SKM-1 (cell line): ENCODE results near the gene RHOV.

Source experiments
- DNase-seq: peaks from one replicate; lab custom pipeline; 2025; ENCODE audit not compliant: unreplicated experiment; lab: John Stamatoyannopoulos, UW

Gene RHOV

DNA sequence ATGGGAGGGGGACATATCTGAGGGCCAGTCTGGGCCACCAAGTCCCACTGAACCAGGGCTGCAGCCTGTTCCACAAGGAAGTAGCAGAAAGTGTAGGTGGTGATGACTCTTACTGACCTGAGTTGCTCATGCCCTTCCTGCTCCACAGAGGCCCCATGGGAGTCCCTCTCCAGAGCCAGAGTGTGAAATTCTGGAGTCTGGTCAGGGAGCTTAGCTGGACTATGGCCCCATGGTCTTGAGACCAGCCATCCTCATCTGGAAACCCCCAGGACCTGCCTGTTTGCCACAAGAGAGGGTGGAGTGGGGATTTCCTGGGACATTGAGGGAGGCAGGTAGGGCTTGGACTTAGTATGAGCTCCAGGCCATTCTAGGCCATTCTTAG is 27.2 kb downstream of the RHOV start:
- DNase-seq = no peak

DNA sequence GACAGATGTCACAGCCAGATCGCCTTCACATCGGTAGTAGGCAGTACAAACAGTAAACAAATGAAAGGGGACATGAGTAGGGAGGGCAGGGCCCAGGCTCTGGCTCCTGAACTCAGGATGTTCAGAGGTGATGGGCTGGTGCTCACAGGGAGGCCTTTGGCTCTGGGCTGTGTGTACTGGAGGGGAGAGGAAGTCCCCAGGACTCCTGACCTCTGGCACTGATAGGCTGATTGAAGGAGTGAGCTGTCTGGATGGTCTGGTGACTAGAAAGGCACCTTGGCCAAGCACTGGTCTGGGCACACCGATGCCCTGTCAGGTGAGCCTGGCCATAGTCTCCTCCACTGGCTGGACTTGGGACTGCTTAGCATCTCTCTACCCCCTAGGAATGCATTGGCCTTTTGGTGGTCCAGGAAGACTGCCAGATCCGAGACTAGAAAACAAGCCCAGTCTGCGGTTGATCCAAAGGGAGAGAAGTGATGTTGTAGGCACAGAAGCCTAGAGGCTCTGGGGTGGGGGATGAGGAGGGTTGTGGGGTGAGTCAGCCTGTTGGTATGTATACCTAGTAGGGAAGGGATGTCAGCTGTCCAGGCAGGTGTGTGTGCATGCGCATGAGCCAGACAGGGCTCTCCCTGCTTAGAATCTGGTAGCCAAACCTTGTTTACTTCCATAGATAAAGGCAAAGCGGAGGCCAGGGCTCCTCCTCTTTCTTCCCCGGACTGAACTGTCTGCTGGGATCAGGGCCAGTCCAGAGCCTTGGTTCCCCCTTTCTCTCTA is 28.3 kb downstream of the RHOV start:
- DNase-seq = no peak

DNA sequence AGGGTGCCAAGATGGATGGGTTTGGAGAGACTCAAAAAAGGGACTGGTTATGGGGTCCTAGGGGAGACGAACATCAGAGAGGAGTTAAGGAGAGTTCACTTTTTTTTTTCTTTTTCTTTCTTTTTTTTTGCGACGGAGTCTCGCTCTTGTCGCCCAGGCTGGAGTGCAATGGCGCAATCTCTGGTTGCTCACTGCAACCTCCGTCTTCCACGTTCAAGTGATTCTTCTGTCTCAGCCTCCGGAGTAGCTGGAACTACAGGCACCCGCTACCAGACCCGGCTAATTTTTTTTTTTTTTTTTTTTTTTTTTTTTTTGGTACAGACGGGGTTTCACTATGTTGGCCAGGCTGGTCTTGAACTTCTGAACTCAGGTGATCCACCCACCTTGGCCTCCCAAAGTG is 29.0 kb downstream of the RHOV start:
- no peak for DNase-seq

DNA sequence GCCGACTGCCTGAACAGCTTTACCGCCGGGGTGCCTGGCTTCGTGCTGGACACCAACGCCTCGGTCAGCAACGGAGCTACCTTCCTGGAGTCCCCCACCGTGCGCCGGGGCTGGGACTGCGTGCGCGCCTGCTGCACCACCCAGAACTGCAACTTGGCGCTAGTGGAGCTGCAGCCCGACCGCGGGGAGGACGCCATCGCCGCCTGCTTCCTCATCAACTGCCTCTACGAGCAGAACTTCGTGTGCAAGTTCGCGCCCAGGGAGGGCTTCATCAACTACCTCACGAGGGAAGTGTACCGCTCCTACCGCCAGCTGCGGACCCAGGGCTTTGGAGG is 29.4 kb downstream of the RHOV start:
- no peak for DNase-seq

DNA sequence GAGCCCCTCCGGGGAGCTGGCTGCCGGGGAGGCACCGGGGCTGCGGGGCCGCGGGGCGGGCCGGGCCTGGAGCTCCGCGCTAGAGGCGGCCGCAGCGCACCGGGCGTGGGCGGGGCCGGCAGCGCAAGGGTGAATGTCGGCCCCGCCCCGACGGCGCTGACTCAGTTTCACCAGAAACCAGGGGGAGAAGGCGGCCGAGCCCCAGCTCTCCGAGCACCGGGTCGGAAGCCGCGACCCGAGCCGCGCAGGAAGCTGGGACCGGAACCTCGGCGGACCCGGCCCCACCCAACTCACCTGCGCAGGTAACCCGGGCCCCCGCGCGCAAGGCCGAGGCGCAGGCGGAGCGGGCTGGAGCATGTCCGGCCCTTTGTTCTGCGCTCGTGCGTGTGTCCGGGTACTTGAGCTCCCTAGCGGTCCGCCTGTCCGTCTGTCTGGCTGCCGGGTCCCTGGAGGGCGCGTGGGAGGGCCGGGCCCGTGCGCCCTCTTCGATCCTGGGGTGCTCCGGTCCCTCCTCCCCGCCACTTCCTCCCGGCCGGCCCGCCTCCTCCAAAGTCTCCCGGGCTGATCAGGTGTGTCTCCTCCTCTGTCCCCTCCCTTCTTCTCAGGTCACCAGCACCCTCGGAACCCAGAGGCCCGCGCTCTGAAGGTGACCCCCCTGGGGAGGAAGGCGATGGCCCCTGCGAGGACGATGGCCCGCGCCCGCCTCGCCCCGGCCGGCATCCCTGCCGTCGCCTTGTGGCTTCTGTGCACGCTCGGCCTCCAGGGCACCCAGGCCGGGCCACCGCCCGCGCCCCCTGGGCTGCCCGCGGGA is 29.9 kb downstream of the RHOV start, which contains the start of gene SPINT1:
Gene SPINT1, plus strand, starts transcription at position 164 of the 811 bp plus-strand sequence. Its CDS starts 507 bp downstream, at position 671.
- DNase-seq = no peak

DNA sequence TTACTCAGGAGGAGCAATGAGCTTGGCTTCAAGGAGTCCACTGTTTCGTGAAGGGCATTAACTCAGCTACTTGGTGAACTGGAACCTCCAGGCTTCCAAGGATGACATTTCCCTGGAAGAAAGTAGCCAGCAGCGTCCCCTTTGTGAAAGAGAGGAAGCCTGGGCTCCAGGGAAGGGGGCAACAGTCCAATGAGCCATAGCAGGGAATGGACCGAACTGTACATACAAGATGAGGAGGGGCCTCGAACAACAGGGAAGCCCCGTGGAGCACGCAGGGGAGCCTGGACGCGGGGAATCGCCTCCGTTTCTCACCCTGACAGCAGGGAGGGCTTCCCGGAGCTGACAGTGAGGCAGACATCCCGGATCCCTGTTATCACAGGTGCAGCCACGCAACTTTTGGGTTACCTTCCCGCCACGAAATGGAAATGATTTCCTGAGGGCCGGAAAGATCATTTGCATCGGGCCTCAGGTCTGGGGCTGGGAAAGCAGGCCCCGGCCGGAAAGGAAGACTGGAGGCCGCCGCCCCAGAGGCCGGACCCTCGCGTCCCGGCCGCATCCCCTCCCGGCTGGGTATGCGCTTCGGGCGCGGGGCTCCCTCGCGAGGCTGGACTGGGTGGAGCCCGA is 30.7 kb downstream of the RHOV start:
- no peak for DNase-seq

DNA sequence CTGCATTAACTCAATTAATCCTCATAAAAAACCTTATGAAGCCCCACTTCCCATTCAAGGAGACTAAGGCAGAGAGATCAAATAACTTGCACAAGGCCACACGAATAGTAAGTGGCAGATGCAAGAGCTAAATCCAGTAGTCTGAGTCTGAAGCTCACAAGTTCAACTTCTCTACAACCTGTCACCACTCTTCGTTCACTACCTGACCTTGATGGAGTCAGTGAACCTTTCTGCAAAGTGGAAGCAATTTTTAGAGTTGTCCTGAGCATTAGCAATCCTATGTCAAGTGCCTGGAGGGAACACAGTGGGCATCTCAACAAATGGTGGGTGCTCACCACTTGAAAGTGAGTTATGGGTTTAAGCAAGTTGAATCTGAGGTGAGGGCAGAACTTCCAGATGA is 32.3 kb downstream of the RHOV start:
- DNase-seq = no peak

DNA sequence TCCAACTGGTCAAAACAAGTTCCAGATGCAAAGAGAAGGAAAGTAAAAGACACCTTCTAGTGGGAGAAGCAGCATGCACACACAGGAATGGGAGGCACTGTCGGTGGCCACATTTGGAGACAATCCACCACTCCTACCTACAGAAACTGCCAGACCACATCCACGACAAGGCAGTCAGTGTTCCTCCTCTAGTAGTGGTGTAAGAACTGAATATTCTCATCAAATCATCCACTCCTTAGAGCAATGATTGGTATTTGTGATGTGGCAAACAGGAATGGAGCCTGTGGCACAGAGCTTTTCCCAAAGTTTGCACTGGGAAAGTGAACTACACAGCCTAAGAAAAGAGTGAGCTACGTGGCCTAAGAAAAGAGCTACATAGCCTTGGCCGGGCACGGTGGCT is 35.3 kb downstream of the RHOV start:
- no peak for DNase-seq

DNA sequence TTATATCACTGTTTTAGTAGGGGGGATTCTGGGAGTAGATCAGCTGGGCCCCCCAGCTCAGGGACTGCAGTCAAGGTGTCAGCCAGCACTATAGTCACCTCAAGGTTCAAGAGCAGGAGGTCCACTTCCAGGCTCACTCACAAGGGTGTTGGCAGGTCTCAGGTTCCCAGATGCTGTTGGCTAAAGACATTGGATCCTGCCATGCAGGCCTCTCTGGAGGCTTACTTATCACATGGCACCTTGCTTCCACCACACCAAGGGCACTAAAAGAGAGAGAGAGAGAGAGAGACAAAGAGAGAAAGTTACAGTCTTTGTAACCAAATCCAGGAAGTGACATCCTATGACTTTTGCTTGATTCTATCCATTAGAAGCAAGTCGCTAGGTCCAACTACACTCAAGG is 38.0 kb downstream of the RHOV start:
- DNase-seq = no peak

DNA sequence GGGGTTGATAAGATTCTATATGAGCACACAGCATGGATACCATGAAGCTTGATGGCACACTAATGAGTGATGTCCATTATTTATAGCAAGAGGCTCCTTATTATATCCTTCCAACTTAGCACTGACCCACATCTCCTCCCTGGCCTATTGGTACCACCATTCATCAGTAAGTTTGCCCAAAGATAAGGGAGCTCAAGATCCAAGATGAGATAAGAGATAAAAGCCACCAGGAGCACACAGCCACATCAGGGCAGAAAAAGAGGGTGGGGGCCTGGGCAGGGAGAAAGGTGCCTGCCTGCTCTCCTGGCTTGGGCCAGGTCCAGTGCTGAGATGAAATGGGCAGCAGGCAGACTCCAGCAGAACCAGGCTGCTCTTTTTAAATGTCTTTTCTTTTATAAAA is 41.1 kb downstream of the RHOV start:
- no peak for DNase-seq

DNA sequence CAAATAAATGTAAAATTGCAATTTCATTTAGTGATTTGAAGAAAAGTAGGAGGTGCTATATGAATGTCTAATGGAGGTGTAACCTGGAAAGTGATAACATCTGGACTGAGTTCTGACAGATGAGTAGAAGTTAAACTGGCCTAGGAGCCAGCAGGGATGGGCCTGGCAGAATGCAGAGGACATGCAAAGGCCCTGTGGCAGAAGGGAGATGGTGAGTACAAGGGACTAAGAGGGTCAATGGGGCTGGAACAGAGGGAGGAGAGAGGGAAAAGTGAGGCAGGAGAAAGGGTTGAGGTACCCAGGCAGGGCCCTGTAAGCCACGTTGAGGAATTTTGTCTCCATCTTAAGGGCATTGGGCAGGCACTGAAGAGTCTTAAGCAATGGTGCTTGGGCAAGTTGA is 42.2 kb downstream of the RHOV start:
- DNase-seq = no peak

DNA sequence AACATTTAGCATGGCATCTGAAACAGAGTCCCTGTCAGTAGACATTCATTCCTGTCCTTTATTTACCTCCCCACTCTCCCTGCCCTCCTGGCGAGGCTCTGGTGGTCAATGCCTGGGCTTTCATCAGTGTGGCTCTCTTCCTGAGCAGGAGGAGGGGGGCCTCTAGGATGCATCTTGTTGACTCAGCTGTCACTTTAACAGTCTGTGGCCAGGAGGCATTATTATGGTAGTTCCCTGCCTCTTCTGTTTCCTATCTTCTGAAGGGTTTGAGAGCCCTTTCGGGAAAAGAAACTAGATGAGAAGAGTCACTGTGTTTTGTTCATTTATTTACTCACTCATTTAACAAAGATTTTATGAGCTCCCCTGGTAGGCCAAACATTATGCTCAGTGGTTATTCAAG is 43.1 kb downstream of the RHOV start:
- DNase-seq = no peak

DNA sequence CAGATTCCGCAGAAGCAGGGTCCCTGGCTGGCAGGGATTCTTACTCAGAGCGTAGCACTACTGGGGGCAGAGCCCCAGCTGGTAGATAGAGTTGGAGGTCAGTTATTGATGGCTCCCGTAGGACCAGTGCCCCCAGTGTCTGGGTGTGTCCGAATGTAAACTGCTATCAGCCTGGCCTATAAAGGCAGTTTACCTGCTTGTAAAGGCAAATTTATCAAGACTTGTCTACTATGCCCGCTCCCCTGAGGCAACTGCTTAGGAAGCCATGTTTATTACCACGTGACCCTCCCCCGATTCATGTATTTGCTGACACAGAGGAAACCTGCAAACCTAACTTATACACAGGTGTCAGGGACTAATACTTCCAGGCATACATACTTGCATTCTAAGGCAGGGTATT is 44.9 kb downstream of the RHOV start:
- no peak for DNase-seq

DNA sequence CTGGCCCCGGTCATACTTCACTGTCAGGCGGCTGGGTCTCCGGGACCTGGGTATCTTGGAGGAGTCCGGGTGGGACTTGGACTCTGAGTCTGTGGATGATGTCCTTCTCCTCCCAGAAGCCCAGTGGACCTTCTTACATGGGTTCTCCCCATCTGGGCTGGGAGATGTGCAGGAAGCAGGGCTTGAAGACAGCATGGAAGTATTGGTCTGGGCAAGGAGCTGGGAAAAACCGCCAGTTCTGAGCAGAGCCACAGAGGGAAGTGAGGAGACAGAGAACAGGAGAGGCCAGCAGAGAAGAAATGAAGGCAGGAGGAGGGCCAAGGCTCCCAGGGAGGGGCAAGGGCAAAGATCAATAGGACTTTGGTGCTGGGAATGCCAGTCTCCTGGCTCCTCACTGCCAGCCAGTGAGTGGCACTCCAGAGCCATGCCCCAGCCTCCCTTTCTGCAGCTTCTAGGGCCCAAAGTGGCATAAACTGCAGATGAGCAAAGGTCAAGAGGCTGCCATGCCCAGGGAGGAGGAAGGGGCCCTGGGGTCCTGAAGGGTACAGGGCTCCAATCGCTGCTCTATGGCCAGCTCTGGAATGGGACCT is 45.5 kb downstream of the RHOV start, which contains the start of gene PPP1R14D:
Gene PPP1R14D, minus strand, starts transcription at position 262 of the 590 bp plus-strand sequence. Its CDS starts 67 bp downstream, at position 195.
- DNase-seq = no peak

DNA sequence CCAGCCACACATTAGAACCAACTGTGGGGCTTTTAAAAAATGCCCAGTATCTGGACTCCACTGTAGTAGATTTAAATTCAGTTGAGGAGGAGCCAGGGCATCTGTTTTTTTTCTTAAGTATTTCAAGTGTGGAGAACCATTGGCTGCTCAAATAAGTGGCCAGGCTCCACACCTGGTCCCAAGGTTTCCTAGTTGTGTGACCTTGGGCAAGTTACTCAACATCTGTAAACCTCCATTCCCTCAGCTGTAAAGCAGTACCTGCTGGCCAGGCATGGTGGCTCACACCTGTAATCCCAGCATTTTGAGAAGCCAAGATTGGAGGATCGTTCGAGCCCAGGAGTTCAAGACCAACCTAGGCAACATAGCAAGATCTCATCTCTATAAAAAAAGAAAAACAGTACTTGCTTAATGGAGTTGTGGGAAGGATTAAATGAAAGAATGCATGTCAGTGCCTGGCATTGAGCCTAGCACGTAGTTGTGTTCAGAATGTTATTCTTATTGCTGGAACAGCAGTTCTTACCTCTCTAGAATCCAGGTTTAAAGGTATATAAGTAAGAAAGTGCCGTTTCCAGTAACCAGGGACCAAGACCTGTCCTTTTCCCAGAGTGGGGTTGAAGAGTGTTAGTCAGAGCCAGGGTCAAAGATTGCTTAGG is 47.5 kb downstream of the RHOV start:
- no peak for DNase-seq

DNA sequence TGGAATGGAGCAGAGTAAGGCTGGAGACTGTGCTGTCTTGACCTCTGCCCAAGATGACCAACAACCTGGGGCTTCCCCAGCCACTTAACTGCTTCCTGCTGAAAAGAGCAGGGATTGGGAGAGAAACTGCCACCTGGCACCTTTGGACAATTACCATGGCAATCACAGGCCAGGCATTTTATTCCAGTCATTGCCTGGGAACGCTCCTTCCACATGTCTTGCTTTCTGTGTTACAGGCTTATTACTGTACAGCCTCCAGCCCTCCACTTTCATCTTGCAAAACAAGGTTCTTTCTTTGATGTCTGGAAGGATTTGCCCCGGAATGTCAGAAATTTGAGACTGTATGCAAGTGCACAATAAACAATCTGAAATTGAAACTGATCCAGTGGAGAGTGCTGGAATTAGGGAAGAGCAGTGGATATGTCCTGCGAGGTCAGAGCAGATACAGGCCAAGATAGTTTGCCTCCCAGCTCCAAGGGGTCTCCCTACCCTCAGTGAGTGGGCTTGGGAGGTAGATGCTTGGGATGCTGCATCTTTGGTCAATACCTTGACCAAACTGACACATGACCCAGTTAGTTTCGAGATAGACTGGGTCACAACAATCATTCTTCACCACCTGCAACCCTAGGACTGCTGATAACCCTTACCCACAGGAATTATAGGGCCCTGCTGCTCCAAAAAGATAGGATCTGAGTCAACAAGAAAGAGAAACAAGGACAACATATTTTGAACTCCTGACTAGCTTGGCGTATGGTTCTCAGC is 48.2 kb downstream of the RHOV start:
- no peak for DNase-seq

DNA sequence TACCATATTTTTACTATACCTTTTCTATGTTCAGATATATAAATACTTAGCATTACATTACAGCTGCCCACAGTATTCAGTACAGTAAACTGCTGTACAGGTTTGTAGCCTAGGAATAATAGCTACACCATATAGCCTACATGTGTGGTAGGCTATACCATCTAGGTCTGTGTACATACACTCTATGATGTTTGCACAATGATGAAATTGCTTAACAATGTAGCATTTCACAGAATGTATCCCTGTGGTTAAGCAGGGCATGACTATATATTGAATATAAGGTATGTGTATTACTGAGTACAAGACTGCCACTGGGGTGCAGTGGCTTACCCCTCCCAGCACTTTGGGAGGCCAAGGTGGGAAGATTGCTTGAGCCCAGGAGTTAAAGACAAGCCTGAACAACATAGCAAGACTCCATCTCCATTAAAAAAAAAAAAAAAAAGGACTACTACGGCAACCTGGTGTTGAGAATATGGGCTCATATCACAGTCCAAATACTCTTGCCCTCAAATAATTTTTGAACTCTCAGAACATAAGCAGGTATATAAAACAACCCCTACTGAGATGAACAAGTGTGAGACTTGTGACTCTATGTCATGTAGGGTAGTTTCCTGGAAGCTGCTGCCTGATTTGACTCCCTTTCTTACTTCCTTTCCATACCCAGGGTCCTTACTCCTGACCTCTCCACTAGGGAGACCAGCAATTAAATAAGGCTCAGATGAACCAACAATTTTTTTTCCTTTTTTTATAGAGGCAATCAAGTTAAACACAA is 50.3 kb downstream of the RHOV start:
- DNase-seq = no peak
